GM21528 (cell line): Measurements from ENCODE around the gene TRIM71.
"Not testable (repeated sequence)": the region's sequence is repeated elsewhere in the genome, so short reads cannot be mapped to it uniquely, and the experiment has no call there.

Experiments used
- ATAC-seq: cut with Tn5 transposase; IDR thresholded peaks from one replicate; pipeline ENCODE4 v1.9.1; 2021; ENCODE audit warnings: mild to moderate bottlenecking, moderate library complexity; ENCODE audit not compliant: unreplicated experiment, low FRiP score

The TRIM71 gene

DNA sequence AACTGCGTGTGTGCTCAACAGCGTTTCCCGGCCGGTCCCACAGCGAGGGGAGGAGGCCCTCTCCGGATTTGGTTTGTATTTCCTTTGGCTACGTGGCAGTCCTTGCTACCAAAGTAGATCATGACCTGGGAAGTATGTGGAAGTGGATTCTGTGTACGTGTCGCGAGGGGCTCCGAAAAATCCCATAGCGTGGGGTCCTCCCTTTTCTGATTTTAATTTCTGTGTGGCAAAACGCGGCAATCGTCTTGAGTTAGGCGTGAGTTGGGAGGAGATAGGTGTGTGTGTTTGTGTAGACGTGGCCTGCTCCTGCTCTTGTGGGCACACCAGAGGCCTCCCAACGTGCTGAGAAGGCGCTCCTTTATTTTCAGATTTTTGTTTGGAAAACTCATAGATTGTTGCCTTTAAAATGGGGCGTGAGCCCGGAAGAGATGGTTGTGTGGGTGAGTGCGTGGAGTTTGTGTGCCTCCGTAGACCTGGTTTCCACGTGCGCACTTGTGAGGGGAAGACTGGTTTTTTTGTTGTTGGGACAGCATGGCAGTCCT, 1.2 kb downstream of the TRIM71 start:
- ATAC-seq: no peak

DNA sequence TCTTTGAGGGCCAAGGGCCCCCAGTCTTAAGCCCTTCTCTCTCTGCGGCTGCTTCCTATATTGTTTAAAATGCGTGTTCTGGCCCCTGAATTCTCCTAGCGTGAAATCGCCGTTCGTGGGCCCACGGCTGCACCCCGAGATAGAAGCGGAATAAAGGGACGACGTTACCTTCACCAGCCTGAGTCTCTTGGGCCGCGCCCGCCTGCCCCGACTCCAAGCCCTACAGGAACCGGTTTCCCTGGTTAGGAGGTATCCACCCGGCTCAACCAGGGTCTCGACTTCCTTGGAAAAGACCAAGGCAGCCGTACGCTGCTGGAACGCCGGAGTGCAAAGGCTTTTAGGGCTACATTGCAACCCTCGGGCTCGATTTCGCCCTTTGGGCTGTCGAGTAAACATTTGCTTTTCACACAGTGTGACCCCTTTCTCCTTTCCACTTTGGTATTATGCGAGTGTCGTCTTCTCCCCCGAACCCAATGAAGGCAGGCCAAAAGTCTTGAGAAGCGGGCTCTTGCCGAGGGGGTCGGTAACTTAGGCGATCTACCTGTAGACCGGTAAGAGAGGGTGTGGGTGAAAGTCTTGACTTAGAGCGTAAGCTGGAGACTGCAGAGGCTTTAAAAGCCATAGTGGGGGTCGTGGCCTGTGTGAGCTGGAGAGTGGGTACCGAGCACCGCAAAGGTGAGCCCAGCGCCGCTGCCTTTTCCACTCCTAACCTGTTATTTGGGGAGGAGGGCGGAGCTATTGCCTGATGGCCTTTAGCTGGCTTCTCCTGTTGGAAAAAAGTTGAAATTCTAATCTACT, 2.0 kb downstream of the TRIM71 start:
- no peak for ATAC-seq

DNA sequence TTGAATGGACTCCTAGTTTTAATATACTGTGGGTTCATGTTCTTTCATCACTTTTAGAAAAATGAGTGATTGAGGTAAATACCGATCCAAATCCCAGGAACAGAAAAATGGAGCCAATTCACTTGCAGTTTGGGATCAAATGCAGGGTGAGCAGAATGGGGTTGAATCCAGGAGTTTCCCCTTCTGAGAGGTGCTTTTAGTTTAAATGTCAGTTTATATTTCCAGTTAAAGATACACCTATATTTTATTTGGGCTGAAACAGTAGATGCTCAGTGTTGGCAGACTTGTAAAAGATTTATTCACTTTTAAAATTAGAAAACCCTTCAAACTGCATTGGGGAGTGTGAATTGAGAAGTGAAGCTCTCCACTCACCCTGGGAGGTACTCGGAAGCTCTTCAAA, 2.6 kb downstream of the TRIM71 start:
- no peak for ATAC-seq

DNA sequence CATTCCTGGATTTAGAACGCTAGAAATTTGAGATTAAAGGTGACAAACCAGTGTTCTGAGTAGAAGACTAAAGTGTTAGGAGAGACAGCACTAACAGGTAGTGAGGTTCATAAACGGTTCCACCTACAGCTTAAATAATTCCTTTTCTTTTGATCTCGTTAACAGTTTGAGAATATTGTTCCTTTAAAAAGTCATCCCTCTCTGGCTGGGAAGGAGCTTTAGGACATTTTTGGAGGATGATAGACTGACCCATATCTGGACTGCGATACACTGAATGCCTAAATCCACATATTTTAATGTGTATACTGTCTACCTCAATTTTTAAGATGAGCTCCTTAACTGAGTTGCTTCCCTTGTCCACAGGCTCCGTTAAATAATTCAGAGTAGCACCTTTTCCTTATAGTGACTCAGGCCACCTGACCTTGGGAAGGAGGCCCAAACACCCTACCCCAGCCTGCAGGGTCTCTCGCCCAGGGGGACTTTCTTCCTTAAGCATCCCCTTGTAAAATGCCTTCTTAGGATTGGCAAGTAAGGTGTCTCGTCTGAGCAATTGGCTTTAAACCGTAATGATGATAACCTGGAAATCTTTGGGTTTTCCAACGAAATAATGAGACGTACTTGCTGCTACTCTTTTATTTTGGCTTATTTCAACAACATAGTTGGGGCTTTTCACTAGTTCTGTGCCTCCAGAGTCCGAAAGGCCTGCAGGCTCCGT, 3.3 kb downstream of the TRIM71 start:
- ATAC-seq: no peak

DNA sequence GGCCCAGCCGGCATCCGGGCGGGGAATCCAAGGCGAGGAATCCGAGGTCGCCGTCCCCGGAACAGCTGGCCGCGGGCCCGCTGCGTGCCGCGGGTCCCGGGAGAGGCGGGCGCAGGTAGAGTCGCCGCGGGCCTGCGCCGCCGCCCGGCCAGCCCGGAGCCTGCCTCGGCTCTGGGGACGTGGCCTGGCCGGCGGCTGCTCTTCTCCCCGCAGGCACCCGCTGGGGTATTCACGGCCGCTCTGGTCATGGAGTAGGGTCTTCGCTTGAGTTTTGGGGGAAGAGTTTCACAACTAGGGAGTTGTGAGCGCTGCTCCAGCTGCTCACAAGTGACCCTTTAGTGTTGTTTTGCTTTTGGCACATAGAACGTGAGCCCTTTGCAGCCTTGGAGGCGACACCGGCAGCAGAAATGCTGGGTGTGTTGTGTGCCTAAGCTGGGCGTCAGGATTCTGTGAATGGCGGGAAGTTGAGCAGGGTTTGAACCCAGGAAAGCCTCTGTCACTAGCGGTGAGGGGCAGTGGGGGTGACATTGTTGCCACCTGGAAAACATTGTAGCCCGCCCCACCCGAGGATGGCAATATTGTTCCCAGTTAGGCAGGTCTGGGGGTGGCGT, 4.0 kb downstream of the TRIM71 start:
- ATAC-seq: no peak

DNA sequence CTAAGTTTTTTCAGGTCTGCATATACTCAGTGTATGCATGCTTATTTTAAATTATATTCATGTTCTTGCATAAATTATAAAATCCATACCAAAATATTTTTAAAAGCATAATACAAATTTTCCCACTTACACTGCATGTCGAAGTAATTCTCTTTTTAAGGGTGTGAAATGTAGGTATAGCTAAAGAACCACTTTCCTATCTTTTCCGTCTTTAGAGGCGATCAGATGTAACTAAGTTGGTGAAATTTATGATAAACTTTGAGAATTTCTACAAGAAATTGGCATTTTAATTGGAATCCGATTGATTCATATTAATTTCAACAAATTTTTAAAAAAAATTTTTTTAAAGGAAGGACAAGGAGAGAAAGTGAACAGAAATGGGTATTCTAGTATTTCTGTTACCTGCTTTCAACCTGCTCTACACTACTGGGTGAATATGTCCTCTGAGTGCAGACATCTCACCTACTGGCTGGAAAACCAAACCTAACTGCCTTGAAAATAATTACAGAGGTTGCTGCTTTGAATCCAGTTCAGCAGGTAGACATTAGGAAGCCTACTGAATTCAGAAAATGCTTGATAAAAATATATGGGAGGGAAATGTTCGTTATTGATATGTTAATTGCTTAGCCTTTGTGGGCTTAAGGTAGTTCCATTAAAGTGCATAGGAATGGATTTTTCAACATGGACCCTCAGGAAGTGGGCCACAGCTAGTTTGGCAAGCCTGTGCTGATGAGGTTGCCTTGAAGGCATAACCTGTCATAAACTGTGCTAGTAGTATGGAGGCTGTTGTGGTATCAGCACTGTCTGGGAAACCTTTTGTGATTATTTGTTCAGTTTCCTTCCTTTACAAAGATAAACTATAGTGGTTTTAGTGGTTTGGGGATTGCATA, 5.1 kb downstream of the TRIM71 start:
- ATAC-seq: no peak

DNA sequence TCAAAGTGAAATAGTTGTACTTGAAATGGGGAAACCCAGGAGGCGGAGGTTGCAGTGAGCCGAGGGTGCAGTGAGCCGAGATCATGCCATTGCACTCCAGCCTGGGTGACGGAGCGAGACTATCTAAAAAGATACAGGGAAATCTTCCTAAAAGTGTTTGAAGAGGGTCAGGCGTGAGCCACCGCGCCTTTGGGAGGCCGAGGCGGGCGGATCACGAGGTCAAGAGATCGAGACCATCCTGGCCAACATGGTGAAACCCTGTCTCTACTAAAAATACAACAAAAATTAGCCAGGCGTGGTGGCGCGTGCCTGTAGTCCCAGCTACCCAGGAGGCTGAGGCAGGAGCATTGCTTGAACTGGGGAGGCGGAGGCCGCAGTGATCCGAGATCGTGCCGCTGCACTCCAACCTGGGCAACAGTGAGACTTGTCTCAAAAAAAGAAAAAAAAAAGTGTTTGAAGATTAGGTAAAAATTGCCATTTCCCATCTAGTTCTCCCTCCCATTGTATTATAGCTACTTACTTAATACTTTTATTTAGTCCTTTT, 5.9 kb downstream of the TRIM71 start:
- ATAC-seq: not testable (repeated sequence)

DNA sequence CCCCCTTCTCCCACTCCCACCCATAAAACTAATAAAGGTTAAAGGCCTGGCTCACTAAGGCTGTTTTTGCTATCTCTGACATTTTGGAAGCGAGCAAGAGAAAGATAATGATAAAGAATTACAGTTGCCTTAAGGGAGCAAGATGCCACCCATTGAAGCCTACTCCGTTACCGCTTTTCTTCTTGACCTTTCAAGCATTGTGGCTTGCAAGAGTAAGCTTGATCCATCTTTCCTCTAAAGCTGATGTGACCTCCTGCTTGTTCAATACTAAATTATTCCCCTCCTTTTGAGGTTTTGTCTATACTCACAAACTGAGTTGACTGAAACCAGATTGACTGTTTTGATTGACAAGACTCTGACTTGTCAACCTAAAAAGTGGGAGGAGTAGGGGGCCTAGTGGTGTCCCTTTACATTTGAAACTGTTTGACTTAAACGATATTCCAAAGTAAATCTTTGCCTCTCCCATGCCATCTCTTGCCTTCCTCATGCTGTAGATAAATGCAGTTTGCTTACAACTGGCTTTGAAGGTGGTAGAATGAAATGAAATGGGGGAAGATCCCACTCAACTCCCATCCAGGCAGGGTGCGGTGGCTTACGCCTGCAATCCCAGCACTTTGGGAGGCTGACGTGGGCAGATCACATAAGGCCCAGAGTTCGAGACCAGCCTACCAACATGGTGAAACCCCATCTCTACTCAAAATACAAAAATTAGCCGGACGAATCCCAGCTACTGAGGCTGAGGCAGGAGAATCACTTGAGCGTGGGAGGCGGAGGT, 8.0 kb downstream of the TRIM71 start:
- ATAC-seq: no peak

DNA sequence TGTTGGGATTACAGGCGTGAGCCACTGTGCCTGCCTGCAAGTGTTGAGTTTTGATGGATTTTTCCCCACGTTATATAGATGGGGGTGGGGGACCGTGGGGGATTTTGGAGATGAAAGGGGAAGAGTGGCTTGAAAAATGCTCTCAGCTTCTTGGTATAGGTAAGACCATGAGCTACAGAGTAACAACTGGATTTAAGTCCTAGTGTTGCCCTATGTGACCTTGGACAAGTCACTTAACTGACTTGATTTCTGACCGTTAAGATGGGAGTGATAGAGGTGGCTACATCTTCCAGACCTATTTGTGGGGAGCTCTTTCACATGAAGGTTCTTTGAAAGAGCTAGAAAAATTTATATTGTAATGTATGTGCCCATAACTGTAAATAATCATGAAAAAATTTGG, 13.3 kb downstream of the TRIM71 start:
- no peak for ATAC-seq

DNA sequence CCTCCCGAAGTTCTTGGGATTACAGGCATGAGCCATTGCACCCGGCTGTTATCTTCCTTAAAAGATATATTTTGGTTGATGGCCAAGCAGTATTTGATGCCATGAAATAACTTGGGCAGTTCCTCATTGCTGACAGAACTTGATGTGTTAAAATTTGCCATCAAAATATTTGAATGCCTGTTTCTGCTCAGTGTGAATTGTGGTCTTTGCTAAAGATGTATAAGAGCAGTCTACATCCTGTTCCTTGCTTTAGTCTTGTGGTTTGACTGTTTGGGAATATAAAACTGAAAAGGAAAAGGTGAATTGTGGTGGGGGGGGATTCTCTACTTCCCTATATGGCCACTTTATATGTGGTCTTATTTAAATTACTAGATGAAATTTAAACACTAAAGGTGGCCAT, 14.0 kb downstream of the TRIM71 start:
- ATAC-seq: no peak

DNA sequence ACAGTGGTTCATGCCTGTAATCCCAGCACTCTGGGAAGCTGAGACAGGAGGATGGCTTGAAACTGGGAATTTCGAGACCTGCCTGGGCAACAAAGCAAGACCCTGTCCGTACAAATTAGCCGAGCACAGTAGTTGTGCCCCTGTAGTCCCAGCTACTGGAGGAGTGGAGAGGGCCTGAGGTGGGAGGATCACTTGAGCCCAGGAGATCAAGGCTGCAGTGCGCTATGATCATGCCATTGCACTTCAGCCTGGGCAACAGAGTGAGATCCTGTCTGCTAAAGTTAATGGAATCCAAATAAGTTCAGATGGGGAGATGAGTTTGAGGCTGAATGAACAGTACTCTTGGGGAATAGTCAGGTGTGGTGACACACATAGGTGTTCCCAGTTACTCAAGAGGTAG, 14.4 kb downstream of the TRIM71 start:
- no peak for ATAC-seq

DNA sequence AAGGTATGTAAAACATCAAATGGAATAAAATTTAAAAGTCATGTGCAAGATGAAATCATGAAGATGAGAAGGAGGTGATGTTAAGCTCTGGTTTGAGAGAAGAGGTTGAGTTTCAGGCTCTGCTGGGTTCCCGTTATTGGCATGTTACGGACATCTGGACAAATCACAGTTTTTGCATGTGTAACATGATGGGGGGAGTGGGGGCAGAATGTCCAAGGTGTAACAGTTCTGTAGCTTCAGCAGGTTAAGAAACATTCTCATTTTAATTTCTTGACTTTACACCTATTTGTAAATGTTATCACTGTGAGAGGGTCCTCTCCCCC, 17.2 kb downstream of the TRIM71 start:
- no peak for ATAC-seq

DNA sequence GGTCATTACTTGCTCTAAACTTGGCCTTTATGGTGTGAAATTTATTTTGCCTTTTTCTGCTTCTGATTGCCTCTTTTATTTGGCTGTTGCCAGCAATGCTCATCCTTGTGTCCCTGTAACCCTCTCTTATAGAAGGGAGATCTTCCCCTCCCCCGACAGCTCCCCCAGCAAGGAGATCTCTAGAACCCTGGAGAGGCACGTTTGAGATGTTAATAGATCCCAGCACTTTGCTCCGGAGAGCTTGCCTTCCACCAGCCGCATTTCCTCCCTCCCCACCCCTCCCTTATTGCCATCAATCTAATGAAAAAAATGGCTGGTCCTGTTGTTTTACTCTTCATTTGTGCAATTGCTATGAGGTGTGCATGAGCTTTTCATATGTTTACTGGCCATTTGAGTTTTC, 18.2 kb downstream of the TRIM71 start:
- no peak for ATAC-seq

DNA sequence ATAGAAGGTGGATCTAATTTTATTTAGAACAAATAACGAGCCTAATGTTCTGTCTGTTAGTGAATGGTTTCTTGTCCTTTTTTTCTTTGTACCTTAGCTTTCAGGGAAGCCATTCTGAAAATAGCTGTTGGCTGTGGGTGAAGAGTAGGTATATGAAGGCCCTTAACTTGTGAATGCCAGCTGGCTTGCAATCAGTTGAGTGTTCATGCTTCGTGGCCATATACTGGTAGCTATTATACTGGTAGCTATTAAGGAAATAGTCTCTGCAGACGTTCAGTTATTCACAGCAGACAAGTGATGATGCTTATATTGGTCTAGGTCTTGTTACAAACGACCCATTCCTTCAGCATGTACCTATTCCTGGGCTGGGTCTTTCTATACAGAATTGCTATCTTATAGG, 18.8 kb downstream of the TRIM71 start:
- no peak for ATAC-seq

DNA sequence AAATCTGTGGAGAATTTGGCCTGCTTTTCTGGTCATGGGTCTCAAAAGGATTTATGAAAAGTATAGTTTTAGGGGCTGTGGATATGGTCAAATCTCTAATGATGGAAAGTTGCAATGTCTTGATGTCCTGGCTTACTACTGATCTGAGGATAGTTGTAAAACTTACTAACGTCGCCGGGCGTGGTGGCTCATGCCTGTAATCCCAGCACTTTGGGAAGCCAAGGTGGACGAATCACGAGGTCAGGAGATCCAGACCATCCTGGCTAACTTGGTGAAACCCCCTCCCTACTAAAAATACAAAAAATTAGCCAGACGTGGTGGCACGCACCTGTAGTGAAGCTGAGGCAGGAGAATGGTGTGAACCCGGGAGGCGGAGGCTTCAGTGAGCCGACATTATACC, 19.6 kb downstream of the TRIM71 start:
- no peak for ATAC-seq

DNA sequence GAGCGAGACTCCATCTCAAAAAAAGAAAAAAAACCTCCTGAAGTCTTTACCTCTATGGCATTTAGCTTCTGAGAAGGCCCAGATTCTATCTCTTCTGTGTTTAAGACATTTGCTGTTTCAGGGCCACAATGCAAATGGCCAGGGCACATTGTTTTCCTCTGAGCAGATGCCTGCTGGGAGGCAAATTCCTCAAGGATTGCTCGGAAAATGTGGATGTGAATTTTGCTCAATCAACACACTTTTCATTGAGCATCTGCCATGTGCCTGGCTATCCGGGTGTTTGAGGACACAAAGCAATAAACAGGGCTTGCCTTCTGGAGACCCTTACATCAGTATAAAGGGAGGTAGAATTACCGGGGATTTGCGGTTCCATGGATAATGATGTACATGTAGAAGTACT, 20.0 kb downstream of the TRIM71 start:
- ATAC-seq: no peak

DNA sequence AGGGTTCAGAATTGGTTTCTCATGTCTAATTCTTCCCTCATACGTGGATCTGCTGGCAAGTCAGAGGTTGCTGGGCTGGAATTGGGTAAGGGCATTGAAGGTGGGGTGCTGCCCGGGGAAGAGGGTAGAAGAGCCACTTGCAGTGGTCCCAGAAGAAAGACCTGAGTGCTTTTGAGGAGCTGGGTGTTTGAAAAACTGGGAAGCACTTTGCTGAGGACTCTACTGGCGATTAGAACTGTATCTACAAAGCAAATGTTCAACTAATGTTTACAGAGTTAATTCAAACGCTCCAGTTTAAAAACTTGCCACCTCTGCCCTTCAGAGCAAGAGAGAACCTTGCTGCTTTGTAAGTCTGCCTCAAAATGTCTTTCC, 21.9 kb downstream of the TRIM71 start:
- no peak for ATAC-seq

DNA sequence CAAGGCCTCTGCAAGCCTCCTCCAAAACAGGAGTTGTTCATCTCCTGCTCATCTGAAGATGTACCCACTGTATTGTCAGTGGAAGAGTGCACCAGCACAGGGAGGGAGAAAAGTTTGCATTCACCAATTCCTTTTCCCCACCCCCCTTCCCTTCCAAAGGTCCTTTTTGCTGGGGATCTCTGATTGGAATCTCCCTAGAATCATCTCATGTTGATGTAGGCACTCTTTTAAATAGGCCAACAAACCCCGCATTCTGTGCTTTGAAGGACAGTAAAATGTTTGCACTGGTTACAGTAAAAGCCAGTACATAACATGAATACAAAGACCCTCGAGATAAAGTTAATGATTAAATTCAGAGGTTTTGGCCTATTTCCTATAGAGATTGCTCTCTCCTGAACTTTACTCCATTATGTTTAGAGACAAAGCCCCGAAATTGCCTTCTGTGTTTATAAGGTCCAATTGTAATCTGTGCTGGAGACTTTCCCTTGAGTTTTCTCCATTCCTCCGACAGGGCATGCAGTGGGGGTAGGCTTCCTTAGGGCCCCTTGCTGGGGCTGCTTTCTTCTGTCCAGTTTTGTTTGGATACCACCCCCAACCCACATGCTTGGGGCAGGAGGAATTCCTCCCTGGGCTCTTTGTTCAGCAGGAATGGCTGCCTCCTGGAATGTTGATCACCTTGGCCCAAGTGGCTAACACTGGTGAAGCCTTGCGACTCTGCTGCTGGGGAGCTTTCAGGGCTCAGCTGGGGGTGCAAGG, 22.5 kb downstream of the TRIM71 start:
- no peak for ATAC-seq

DNA sequence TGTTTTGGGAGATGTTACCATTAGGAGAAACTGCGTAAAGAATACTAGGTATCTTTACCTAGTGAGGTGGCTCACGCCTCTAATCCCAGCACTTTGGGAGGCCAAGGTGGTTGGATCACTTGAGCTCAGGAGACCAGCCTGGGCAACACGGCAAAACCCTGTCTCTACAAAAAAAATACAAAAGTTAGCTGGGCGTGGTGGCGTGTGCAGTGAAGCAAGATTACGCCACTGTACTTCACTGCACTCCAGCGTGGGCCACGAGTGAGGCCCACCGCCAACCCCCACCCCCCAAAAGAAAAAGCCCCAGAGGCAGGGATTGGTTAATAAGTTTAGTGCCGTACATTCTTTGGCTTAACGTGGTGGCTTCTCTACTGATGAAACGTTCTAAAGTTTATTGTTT, 23.5 kb downstream of the TRIM71 start:
- no peak for ATAC-seq
